Activated CD8-positive, alpha-beta memory T cell treated with anti-CD3 and anti-CD28 coated beads for 36 hours (primary cell): Measurements from ENCODE around the gene WWC1. TPM values are rescaled to one million over a fixed set of nuclear protein-coding genes. Genes with fewer than 3 reads are reported as not detected.
"Not testable (repeated sequence)": the region's sequence is repeated elsewhere in the genome, so short reads cannot be mapped to it uniquely, and the experiment has no call there.

Source experiments
- CTCF ChIA-PET: fragments of 350-600 bp; sonication (Branson Sonifier 250); formaldehyde crosslinking; loops from one replicate; lab custom pipeline; 2021; ENCODE audit warnings: antibody characterized with exemption; lab: Charles Lee
- POLR2A ChIA-PET: fragments of 350-600 bp; sonication (Branson Sonifier 250); formaldehyde crosslinking; loops from one replicate; lab custom pipeline; 2021; ENCODE audit warnings: antibody characterized with exemption; lab: Charles Lee
- total RNA-seq, 2 experiments: library from RNA; stranded (reverse); gene quantifications; one replicate each; pipeline ENCODE4 v1.2.3, GENCODE V29; 2021

WWC1 gene
- total RNA-seq, 2 experiments from 2014 or later, result 1.9 to 3.2 TPM

- ChIA-PET CTCF (interaction anchor here (0.7 kb wide), 1 partner anchor 218 kb away, joined by 3 read pairs; no protein-coding TSS in a partner anchor), POLR2A (no interaction called here)
Observed at GRCh38 chr5:168423478-168423877, 132.0 kb downstream of the WWC1 start.

- ChIA-PET POLR2A (no interaction called here), CTCF (no interaction called here)
Observed at GRCh38 chr5:168423971-168424370, 132.5 kb downstream of the WWC1 start.

GRCh38 chr5:168424594-168425323, 133.3 kb downstream of the WWC1 start:
- ChIA-PET POLR2A (interaction anchor here (0.7 kb wide), 1 partner anchor 337 kb away, joined by 3 read pairs; no protein-coding TSS in a partner anchor), CTCF (no interaction called here)

- CTCF ChIA-PET, result no interaction called here
- POLR2A ChIA-PET, result no interaction called here
Observed at GRCh38 chr5:168426007-168426863, 134.8 kb downstream of the WWC1 start.

GRCh38 chr5:168426864-168427172, 135.4 kb downstream of the WWC1 start:
- POLR2A ChIA-PET, result no interaction called here
- CTCF ChIA-PET, result no interaction called here

- CTCF ChIA-PET, result no interaction called here
- POLR2A ChIA-PET, result no interaction called here
Observed at GRCh38 chr5:168427224-168427623, 135.8 kb downstream of the WWC1 start.

- CTCF ChIA-PET, result no interaction called here
- POLR2A ChIA-PET, result interaction anchor here (0.6 kb wide), 1 partner anchor 28 kb away, joined by 5 read pairs; no protein-coding TSS in a partner anchor
Observed at GRCh38 chr5:168428552-168428951, 137.1 kb downstream of the WWC1 start.

GRCh38 chr5:168430296-168430695, 138.9 kb downstream of the WWC1 start:
- ChIA-PET CTCF (interaction anchor here (1.0 kb wide), 1 partner anchor 328 kb away, joined by 3 read pairs; no protein-coding TSS in a partner anchor), POLR2A (no interaction called here)

GRCh38 chr5:168432903-168433302, 141.5 kb downstream of the WWC1 start:
- ChIA-PET CTCF (no interaction called here), POLR2A (no interaction called here)

GRCh38 chr5:168434001-168434400, 142.6 kb downstream of the WWC1 start:
- ChIA-PET POLR2A (no interaction called here), CTCF (no interaction called here)

GRCh38 chr5:168434746-168435321, 143.4 kb downstream of the WWC1 start:
- CTCF ChIA-PET, result no interaction called here
- POLR2A ChIA-PET, result no interaction called here

- CTCF ChIA-PET, POLR2A ChIA-PET: not testable (repeated sequence)
Observed at GRCh38 chr5:168435340-168435739, 143.9 kb downstream of the WWC1 start.

GRCh38 chr5:168438349-168438748, 146.9 kb downstream of the WWC1 start:
- ChIA-PET CTCF (no interaction called here), POLR2A (no interaction called here)

- ChIA-PET CTCF (no interaction called here), POLR2A (no interaction called here)
Observed at GRCh38 chr5:168443533-168443932, 152.1 kb downstream of the WWC1 start.

- POLR2A ChIA-PET, result no interaction called here
- CTCF ChIA-PET, result no interaction called here
Observed at GRCh38 chr5:168443950-168444700, 152.7 kb downstream of the WWC1 start.

- POLR2A ChIA-PET, result no interaction called here
- CTCF ChIA-PET, result no interaction called here
Observed at GRCh38 chr5:168446983-168447619, 155.7 kb downstream of the WWC1 start.

- CTCF ChIA-PET, result no interaction called here
Observed at GRCh38 chr5:168447808-168448207, 156.4 kb downstream of the WWC1 start.

GRCh38 chr5:168449166-168449565, 157.7 kb downstream of the WWC1 start:
- CTCF ChIA-PET, result no interaction called here
- POLR2A ChIA-PET, result no interaction called here

More at GRCh38 chr5:168447808-168448207, 156.4 kb downstream of the WWC1 start:
- POLR2A ChIA-PET, result no interaction called here

GRCh38 chr5:168451565-168451964, 160.1 kb downstream of the WWC1 start:
- POLR2A ChIA-PET, result no interaction called here
- CTCF ChIA-PET, result no interaction called here
